Measurements from ENCODE around the gene DGKQ. TPM values are rescaled to one million over a fixed set of nuclear protein-coding genes. Genes with fewer than 3 reads are reported as not detected.

Gene DGKQ
- total and polyA plus RNA-seq, 9 of the 15 experiments (the other 6 are each of a cell fraction or from before 2014, with no cell fraction given) = 0.17 to 22.0 (median 5.6) TPM

DNA sequence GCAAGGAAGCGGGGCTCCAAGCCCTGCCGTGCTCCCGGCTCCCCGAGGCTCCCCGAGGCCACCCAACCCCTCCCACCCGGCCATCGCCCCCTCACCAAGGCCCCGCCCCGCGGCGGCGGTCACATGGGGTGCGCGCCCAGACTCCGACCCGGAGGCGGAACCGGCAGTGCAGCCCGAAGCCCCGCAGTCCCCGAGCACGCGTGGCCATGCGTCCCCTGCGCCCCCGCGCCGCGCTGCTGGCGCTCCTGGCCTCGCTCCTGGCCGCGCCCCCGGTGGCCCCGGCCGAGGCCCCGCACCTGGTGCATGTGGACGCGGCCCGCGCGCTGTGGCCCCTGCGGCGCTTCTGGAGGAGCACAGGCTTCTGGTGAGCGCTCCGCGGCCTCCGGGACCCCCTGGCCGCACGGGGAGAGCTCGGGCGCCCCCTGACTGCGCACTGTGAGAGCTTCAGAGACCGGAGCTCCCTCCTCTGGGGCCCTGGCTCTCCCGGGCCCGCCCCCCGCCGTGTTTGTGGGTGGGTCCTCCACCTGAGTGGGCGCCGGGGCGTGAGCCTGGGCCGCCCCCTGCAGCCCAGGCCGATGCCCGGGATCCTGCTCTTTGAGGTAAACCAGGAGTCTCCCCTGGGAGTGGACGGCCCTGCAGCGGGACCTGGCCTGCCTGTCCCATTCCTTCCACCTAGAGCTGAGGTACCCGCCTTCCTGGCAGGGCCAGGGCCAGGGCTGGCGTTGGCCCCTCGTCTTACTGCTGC, 13.7 kb upstream of the DGKQ start, which contains the start of gene IDUA:
TSS of gene IDUA (plus strand) at position 166 of the 745 bp plus-strand sequence. CDS start at position 207, 41 bp downstream.
- no TSS peak for BruUV-seq (replicated peaks)
- TF ChIP-seq MAFF (IDR thresholded peaks at IDR 0.05; ENCODE audit: low read length) = no peak
- TF ChIP-seq, protein P1, sequence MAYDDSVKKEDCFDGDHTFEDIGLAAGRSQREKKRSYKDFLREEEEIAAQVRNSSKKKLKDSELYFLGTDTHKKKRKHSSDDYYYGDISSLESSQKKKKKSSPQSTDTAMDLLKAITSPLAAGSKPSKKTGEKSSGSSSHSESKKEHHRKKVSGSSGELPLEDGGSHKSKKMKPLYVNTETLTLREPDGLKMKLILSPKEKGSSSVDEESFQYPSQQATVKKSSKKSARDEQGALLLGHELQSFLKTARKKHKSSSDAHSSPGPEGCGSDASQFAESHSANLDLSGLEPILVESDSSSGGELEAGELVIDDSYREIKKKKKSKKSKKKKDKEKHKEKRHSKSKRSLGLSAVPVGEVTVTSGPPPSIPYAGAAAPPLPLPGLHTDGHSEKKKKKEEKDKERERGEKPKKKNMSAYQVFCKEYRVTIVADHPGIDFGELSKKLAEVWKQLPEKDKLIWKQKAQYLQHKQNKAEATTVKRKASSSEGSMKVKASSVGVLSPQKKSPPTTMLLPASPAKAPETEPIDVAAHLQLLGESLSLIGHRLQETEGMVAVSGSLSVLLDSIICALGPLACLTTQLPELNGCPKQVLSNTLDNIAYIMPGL (CRISPR knock-in tag; IDR thresholded peaks at IDR 0.05) = 0 out of 2 replicates have a peak, but pooled peaks have one; percentile 34
- TF ChIP-seq FIP1L1 (IDR thresholded peaks at IDR 0.05; ENCODE audit: low read depth, low read length, poor library complexity, severe bottlenecking) = no peak
- TF ChIP-seq, protein P2, sequence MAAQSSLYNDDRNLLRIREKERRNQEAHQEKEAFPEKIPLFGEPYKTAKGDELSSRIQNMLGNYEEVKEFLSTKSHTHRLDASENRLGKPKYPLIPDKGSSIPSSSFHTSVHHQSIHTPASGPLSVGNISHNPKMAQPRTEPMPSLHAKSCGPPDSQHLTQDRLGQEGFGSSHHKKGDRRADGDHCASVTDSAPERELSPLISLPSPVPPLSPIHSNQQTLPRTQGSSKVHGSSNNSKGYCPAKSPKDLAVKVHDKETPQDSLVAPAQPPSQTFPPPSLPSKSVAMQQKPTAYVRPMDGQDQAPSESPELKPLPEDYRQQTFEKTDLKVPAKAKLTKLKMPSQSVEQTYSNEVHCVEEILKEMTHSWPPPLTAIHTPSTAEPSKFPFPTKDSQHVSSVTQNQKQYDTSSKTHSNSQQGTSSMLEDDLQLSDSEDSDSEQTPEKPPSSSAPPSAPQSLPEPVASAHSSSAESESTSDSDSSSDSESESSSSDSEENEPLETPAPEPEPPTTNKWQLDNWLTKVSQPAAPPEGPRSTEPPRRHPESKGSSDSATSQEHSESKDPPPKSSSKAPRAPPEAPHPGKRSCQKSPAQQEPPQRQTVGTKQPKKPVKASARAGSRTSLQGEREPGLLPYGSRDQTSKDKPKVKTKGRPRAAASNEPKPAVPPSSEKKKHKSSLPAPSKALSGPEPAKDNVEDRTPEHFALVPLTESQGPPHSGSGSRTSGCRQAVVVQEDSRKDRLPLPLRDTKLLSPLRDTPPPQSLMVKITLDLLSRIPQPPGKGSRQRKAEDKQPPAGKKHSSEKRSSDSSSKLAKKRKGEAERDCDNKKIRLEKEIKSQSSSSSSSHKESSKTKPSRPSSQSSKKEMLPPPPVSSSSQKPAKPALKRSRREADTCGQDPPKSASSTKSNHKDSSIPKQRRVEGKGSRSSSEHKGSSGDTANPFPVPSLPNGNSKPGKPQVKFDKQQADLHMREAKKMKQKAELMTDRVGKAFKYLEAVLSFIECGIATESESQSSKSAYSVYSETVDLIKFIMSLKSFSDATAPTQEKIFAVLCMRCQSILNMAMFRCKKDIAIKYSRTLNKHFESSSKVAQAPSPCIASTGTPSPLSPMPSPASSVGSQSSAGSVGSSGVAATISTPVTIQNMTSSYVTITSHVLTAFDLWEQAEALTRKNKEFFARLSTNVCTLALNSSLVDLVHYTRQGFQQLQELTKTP (IDR thresholded peaks at IDR 0.05; ENCODE audit: low read depth in 1 of 2, partially characterized antibody in 2 of 2) = no peak
- TF ChIP-seq LEF1 (IDR thresholded peaks at IDR 0.05) = no peak
- TF ChIP-seq, protein P3, sequence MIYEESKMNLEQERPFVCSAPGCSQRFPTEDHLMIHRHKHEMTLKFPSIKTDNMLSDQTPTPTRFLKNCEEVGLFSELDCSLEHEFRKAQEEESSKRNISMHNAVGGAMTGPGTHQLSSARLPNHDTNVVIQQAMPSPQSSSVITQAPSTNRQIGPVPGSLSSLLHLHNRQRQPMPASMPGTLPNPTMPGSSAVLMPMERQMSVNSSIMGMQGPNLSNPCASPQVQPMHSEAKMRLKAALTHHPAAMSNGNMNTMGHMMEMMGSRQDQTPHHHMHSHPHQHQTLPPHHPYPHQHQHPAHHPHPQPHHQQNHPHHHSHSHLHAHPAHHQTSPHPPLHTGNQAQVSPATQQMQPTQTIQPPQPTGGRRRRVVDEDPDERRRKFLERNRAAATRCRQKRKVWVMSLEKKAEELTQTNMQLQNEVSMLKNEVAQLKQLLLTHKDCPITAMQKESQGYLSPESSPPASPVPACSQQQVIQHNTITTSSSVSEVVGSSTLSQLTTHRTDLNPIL (CRISPR knock-in tag; IDR thresholded peaks at IDR 0.05) = no peak
- no peak for TF ChIP-seq ZKSCAN3 (CRISPR knock-in tag; IDR thresholded peaks at IDR 0.05)
- TF ChIP-seq IFI16 (CRISPR knock-in tag; IDR thresholded peaks at IDR 0.05) = no peak
- TF ChIP-seq, protein P4, sequence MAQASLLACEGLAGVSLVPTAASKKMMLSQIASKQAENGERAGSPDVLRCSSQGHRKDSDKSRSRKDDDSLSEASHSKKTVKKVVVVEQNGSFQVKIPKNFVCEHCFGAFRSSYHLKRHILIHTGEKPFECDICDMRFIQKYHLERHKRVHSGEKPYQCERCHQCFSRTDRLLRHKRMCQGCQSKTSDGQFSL (CRISPR knock-in tag; IDR thresholded peaks at IDR 0.05) = no peak
- TF ChIP-seq, protein P4 (tag; IDR thresholded peaks at IDR 0.05) = no peak
- no peak for TF ChIP-seq DPF2 (IDR thresholded peaks at IDR 0.05)
- TF ChIP-seq RB1 (IDR thresholded peaks at IDR 0.05; ENCODE audit: low read depth) = peak; percentile 91
- no peak for TF ChIP-seq NFIC (IDR thresholded peaks at IDR 0.05)

More for the DNA sequence above, 13.7 kb upstream of the DGKQ start, which contains the start of gene IDUA:
- Histone ChIP-seq H3K9me3 (replicated peaks; ENCODE audit: control insufficient read depth, insufficient read depth, low read depth, low read length) (no peaks in the 10 kb centered on the region; the same call in 1 of the 2 replicates), H3K4me2 (ENCODE audit: insufficient read depth, low read length) (peak within 1 kb of the TSS; percentile 85), H3K27me3 (ENCODE audit: control insufficient read depth in 2 of 2, insufficient read depth in 2 of 2, low read length in 2 of 2) (no peaks in the 10 kb centered on the region), H3K36me3 (ENCODE audit: control insufficient read depth, insufficient read depth, low read length) (peaks cover 22% of the 10 kb centered on the region; the same call in 1 of the 3 replicates), H3K27ac (ENCODE audit: extremely low read depth, low read depth, low read length) (peak within 1 kb of the TSS; percentile 79), H3K79me2 (ENCODE audit: control insufficient read depth, insufficient read depth, low read length) (peaks cover 25% of the 10 kb centered on the region), H3K9me1 (ENCODE audit: control insufficient read depth, insufficient read depth, low read length) (no peaks in the 10 kb centered on the region), H3K4me3 (peak within 1 kb of the TSS; percentile 68), H3K4me1 (replicated peaks in 1 of 2; ENCODE audit: control insufficient read depth in 2 of 2, insufficient read depth in 2 of 2, low read length in 2 of 2) (peaks cover 19 to 68% of the 10 kb centered on the region in 2 experiments; a peak in 4 of 5 replicates), H2AFZ (ENCODE audit: low read depth, low read length) (peak within 1 kb of the TSS; percentile 86), H3K9ac (ENCODE audit: insufficient read depth in 1 of 2, low read depth in 2 of 2, low read length in 2 of 2) (peak within 1 kb of the TSS; percentile 75 to 90), H4K20me1 (replicated peaks; ENCODE audit: control insufficient read depth, insufficient read depth, low read length) (no peaks in the 10 kb centered on the region)
- intact Hi-C loops (cut with micrococcal nuclease) = loop anchor here (2.0 to 10.0 kb wide), 5 partner anchors 54 to 302 kb away; partner anchors contain the start of genes GAK, SLC49A3 and TMEM175
- CTCF ChIA-PET (ENCODE audit: low intra/inter-chr PET ratio) = interaction anchor here (0.7 to 1.4 kb wide), 4 partner anchors 95 to 245 kb away, joined by 3 to 7 read pairs (median 5); no protein-coding TSS in a partner anchor
- POLR2A ChIA-PET = interaction anchor here (0.5 to 1.1 kb wide), 10 partner anchors 9 to 423 kb away, joined by 3 to 5 read pairs (median 3); partner anchors contain the start of gene DGKQ
- WGBS (ENCODE audit: insufficient coverage, low coverage, missing lambda C conversion rate) = 2% methylated on average over 43 of the region's 69 CpGs
- peak; percentile 89 for ATAC-seq
- peak; percentile 48 for FAIRE-seq
- in situ Hi-C loops (cut with MboI) = no loop called here
- peak; percentile 88 to 94 (median 90) for DNase-seq (ENCODE audit: extremely low read depth in 1 of 4, low spot score in 3 of 4)
